OCI-LY7 (cell line): ENCODE data around the gene PSD2. TPM values are rescaled to one million over a fixed set of nuclear protein-coding genes. Genes with fewer than 3 reads are reported as not detected.

Experiments used
- BruUV-seq: library from RNA; stranded (reverse); fragments of 400-500 nt; replicated peaks from 2 replicates; lab custom pipeline; 2021; lab: Mats Ljungman, UMichigan
- CTCF ChIA-PET: fragments of 300-600 bp; sonication (Branson Sonifier 250); formaldehyde crosslinking; loops from one replicate; lab custom pipeline; 2022; ENCODE audit warnings: antibody characterized with exemption; ENCODE audit not compliant: unreplicated experiment; lab: Charles Lee
- POLR2A ChIA-PET: fragments of 300-600 bp; sonication (Branson Sonifier 250); formaldehyde crosslinking; loops from one replicate; lab custom pipeline; 2022; ENCODE audit warnings: antibody characterized with exemption; lab: Charles Lee
- DNase-seq: peaks from one replicate; pipeline ENCODE4 v3.0.0-alpha.2; 2015; ENCODE audit warnings: low spot score
- H2AFZ ChIP-seq: fragments of 200-600 bp; sonication (generic), shearing (Covaris generic); 2 replicates; pipeline ENCODE4 v1.6.1; 2014; ENCODE audit warnings: mild to moderate bottlenecking, antibody characterized with exemption, low read length, moderate library complexity
- H3K27ac ChIP-seq: fragments of 200-600 bp; sonication (generic); 2 replicates; pipeline ENCODE4 v1.5.1; 2014; ENCODE audit warnings: mixed run types, low read depth, mild to moderate bottlenecking, moderate library complexity, low read length, inconsistent platforms; ENCODE audit not compliant: poor library complexity, severe bottlenecking
- H3K36me3 ChIP-seq: fragments of 200-600 bp; sonication (generic); 2 replicates; pipeline ENCODE4 v1.6.1; 2014; ENCODE audit warnings: mild to moderate bottlenecking, antibody characterized with exemption, low read length, moderate library complexity, mixed read lengths; ENCODE audit not compliant: insufficient read depth
- H3K4me1 ChIP-seq: fragments of 200-600 bp; sonication (generic); 2 replicates; pipeline ENCODE4 v1.5.1; 2014; ENCODE audit warnings: mild to moderate bottlenecking, low read length; ENCODE audit not compliant: insufficient read depth, poor library complexity, severe bottlenecking
- H3K4me2 ChIP-seq: fragments of 200-600 bp; sonication (generic); 2 replicates; pipeline ENCODE4 v1.6.1; 2014; ENCODE audit warnings: mild to moderate bottlenecking, low read length
- H3K4me3 ChIP-seq: fragments of 200-600 bp; sonication (generic); 2 replicates; pipeline ENCODE4 v1.5.1; 2014; ENCODE audit warnings: mild to moderate bottlenecking, low read depth, low read length; ENCODE audit not compliant: poor library complexity, severe bottlenecking
- H3K79me2 ChIP-seq: fragments of 200-600 bp; sonication (generic); 2 replicates; pipeline ENCODE4 v1.6.1; 2016; ENCODE audit warnings: low read depth, mild to moderate bottlenecking, low read length, moderate library complexity, mixed read lengths; ENCODE audit not compliant: insufficient read depth
- H3K9me2 ChIP-seq: fragments of 200-600 bp; sonication (generic); 2 replicates; pipeline ENCODE4 v1.6.1; 2016; ENCODE audit warnings: mild to moderate bottlenecking, low read length, mixed read lengths; ENCODE audit not compliant: insufficient read depth
- H3K9me3 ChIP-seq: fragments of 200-600 bp; sonication (generic); 2 replicates; pipeline ENCODE4 v1.6.1; 2014; ENCODE audit warnings: mild to moderate bottlenecking, mixed run types, low read length, mixed read lengths
- H4K20me1 ChIP-seq: fragments of 200-600 bp; sonication (generic); 2 replicates; pipeline ENCODE4 v1.6.1; 2014; ENCODE audit warnings: mild to moderate bottlenecking, antibody characterized with exemption, low read length, moderate library complexity, mixed read lengths; ENCODE audit not compliant: insufficient read depth
- EZH2phosphoT487 ChIP-seq: fragments of 200-600 bp; sonication (generic); IDR thresholded peaks from 2 replicates; pipeline ENCODE4 v1.6.1; 2018; ENCODE audit warnings: low read depth, borderline replicate concordance, mild to moderate bottlenecking, mixed run types, antibody characterized with exemption, low read length, moderate library complexity, mixed read lengths
- intact Hi-C: fragments of 100-400 bp; cut with micrococcal nuclease; formaldehyde crosslinking; loops from one replicate; pipeline ENCODE4 v1.10.0; 2022; ENCODE audit not compliant: unreplicated experiment
- total RNA-seq, 2 experiments: library from RNA; depleted of rRNA in 1 of 2; stranded (reverse); fragments of >200 nt in 1 of 2; shearing (Covaris generic) in 1 of 2; gene quantifications; 2 replicates each; pipeline ENCODE4 v1.2.3, GENCODE V29; 2014 to 2022
- TF ChIP-seq, protein P1 (sequence below): fragments of 200-600 bp; sonication (generic); conservative IDR thresholded peaks from 2 replicates; pipeline ENCODE4 v1.5.1; 2014; ENCODE audit warnings: mild to moderate bottlenecking, antibody characterized with exemption, low read length, moderate library complexity, mixed read lengths

PSD2 gene
- total RNA-seq, 2 experiments from 2014 or later, result 0.11 to 0.13 TPM

DNA sequence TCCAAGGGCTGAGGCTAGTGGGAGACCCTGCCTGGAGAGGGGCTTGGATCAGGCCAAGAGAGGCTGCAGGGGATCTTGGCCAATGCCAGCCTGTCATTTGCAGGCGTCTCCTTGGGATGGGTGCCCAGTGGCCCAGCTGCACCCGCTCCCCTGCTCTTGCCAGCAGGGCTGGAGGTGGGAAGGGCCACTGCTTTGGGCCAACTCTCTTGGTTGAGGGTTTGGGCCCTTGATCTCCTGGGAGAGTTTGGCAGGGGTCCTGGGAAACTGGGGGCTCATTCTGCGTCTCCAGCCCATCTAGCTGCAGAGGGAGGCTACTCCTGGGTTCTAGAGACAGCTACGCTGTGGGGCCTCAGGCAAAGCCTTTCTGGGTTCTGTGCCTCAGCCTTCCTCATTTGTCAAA is 10.5 kb downstream of the PSD2 start:
- no peak overlapping the region for H3K27ac ChIP-seq
- ChIA-PET POLR2A (no interaction called here), CTCF (no interaction called here)
- no peak overlapping the region for H3K4me3 ChIP-seq
- intact Hi-C loops, result no loop called here
- no peak overlapping the region for H2AFZ ChIP-seq
- no peaks in the 10 kb centered on the region for H3K36me3 ChIP-seq
- no peaks in the 10 kb centered on the region for H3K9me3 ChIP-seq
- TF ChIP-seq, protein P1, sequence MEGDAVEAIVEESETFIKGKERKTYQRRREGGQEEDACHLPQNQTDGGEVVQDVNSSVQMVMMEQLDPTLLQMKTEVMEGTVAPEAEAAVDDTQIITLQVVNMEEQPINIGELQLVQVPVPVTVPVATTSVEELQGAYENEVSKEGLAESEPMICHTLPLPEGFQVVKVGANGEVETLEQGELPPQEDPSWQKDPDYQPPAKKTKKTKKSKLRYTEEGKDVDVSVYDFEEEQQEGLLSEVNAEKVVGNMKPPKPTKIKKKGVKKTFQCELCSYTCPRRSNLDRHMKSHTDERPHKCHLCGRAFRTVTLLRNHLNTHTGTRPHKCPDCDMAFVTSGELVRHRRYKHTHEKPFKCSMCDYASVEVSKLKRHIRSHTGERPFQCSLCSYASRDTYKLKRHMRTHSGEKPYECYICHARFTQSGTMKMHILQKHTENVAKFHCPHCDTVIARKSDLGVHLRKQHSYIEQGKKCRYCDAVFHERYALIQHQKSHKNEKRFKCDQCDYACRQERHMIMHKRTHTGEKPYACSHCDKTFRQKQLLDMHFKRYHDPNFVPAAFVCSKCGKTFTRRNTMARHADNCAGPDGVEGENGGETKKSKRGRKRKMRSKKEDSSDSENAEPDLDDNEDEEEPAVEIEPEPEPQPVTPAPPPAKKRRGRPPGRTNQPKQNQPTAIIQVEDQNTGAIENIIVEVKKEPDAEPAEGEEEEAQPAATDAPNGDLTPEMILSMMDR, result no peak
- no peak for TF ChIP-seq EZH2phosphoT487
- H3K9me2 ChIP-seq, result no peaks in the 10 kb centered on the region
- H3K4me1 ChIP-seq, result no peaks in the 10 kb centered on the region
- BruUV-seq, result no TSS peak
- no peak for DNase-seq
- no peaks in the 10 kb centered on the region for H4K20me1 ChIP-seq
- no peak overlapping the region for H3K4me2 ChIP-seq
- no peaks in the 10 kb centered on the region for H3K79me2 ChIP-seq

DNA sequence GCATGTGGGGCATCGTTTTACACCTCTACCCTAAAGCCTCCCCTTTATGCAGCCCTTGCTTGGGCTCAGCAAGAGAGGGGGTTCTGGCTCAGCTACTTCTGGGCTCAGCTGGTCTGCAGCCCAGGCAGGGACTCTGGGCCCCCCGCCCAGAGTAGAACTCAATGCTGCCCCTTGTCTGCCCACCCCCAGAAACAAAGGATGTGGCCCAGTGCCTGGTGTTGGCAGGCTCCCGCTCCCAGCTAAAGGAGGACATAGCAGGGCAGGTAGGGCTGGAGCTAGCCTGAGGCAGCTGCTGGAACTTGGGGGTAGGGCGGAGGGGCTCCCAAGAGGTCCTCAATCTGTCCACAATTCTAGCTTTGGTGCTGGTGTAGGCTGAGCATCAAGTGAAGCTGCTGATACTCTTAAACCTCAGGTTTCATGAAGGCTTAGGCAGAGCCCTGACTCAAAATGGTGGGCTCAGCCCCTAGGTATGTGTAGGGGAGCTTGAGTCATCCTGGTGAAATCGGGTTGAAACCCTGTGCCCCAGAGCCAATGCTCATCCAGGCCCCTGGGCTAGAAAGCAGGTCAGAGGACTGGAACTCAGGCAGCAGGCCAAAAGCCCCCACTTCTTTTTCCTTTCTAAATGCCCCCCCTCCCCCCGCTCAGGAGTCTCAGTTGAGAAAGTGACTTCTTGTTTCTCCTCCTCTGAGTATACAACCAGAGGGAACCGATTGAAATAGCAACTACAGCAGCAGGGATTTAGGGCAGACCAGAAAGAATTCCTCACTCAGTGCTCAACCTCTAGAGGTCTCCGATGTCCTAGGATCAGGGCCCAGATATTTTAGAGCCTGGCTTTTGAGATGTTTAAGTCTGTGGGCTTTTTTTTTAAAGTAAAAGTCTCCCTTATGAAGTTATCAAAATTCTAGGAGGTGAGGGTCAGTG is 11.4 kb downstream of the PSD2 start:
- TF ChIP-seq, protein P1, result no peak
- no peak for TF ChIP-seq EZH2phosphoT487
- Histone ChIP-seq H3K4me2 (no peak overlapping the region), H3K4me3 (no peak overlapping the region), H4K20me1 (no peaks in the 10 kb centered on the region), H3K36me3 (no peaks in the 10 kb centered on the region), H3K79me2 (no peaks in the 10 kb centered on the region), H3K9me2 (no peaks in the 10 kb centered on the region), H3K4me1 (no peaks in the 10 kb centered on the region), H3K9me3 (no peaks in the 10 kb centered on the region), H2AFZ (no peak overlapping the region), H3K27ac (no peak overlapping the region)
- POLR2A ChIA-PET, result no interaction called here
- no peak for DNase-seq
- intact Hi-C loops, result no loop called here
- BruUV-seq, result no TSS peak
- CTCF ChIA-PET, result no interaction called here

DNA sequence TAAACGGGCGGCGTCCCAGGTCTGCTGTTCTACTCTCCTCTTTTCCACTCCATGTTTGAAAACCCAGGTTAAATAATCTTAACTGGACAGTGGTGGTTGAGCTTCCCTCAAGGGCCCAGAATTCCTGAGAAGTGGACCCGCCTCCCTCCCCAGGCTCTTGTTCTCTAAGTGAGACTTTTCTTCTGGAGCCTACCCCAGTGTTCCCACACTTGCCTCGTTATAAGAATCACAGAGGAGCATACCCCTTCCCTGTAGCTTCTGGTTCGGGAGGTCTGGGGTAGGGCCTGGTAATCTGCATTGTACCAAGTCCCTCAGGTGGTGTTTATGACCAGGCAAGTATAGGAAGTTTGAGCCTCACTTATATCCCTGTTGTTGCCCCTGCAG is 12.0 kb downstream of the PSD2 start:
- Histone ChIP-seq H3K4me3 (no peak overlapping the region), H2AFZ (no peak overlapping the region), H3K4me1 (no peaks in the 10 kb centered on the region), H4K20me1 (no peaks in the 10 kb centered on the region), H3K9me3 (no peaks in the 10 kb centered on the region), H3K36me3 (no peaks in the 10 kb centered on the region), H3K9me2 (no peaks in the 10 kb centered on the region), H3K27ac (no peak overlapping the region), H3K79me2 (no peaks in the 10 kb centered on the region), H3K4me2 (no peak overlapping the region)
- no peak for DNase-seq
- ChIA-PET POLR2A (no interaction called here), CTCF (no interaction called here)
- no peak for TF ChIP-seq EZH2phosphoT487
- TF ChIP-seq, protein P1, result no peak
- intact Hi-C loops, result no loop called here
- no TSS peak for BruUV-seq
